ENCODE results near the gene NUTM1.

Gene NUTM1

GRCh38 chr15:34367101-34368081, 24.3 kb downstream of the NUTM1 start, which contains the start of gene LPCAT4 (continued):
- TF ChIP-seq ZNF624 (tag by site-specific recombination; IDR thresholded peaks at IDR 0.05) (no peak), ZFHX2 (tag by site-specific recombination; conservative IDR thresholded peaks at IDR 0.05) (peak; percentile 60), GLIS1 (tag by site-specific recombination; IDR thresholded peaks at IDR 0.05) (no peak; the same call in 1 of the 2 replicates), ZBTB1 (tag by site-specific recombination; IDR thresholded peaks at IDR 0.05) (no peak), KLF1 (tag by site-specific recombination; IDR thresholded peaks at IDR 0.05) (peak; percentile 62), ZNF776 (tag by site-specific recombination; IDR thresholded peaks at IDR 0.05; ENCODE audit: borderline replicate concordance) (no peak), ZNF24 (tag by site-specific recombination; IDR thresholded peaks at IDR 0.05) (peak; percentile 32; the same call in 1 of the 2 replicates), HIC1 (tag by site-specific recombination; IDR thresholded peaks at IDR 0.05) (peak; percentile 19; the same call in 1 of the 2 replicates), ZNF549 (tag by site-specific recombination; IDR thresholded peaks at IDR 0.05) (no peak), ZBTB21 (tag by site-specific recombination; IDR thresholded peaks at IDR 0.05) (no peak), PRDM2 (tag by site-specific recombination; IDR thresholded peaks at IDR 0.05; ENCODE audit: borderline replicate concordance) (no peak), SP3 (tag by site-specific recombination; IDR thresholded peaks at IDR 0.05) (peak; percentile 70), ZBTB26 (tag by site-specific recombination; optimal IDR thresholded peaks at IDR 0.05) (peak; percentile 72)
- TF ChIP-seq, protein P1, sequence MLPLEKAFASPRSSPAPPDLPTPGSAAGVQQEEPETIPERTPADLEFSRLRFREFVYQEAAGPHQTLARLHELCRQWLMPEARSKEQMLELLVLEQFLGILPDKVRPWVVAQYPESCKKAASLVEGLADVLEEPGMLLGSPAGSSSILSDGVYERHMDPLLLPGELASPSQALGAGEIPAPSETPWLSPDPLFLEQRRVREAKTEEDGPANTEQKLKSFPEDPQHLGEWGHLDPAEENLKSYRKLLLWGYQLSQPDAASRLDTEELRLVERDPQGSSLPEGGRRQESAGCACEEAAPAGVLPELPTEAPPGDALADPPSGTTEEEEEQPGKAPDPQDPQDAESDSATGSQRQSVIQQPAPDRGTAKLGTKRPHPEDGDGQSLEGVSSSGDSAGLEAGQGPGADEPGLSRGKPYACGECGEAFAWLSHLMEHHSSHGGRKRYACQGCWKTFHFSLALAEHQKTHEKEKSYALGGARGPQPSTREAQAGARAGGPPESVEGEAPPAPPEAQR (tag by site-specific recombination; IDR thresholded peaks at IDR 0.05) = no peak
- TF ChIP-seq, protein P2, sequence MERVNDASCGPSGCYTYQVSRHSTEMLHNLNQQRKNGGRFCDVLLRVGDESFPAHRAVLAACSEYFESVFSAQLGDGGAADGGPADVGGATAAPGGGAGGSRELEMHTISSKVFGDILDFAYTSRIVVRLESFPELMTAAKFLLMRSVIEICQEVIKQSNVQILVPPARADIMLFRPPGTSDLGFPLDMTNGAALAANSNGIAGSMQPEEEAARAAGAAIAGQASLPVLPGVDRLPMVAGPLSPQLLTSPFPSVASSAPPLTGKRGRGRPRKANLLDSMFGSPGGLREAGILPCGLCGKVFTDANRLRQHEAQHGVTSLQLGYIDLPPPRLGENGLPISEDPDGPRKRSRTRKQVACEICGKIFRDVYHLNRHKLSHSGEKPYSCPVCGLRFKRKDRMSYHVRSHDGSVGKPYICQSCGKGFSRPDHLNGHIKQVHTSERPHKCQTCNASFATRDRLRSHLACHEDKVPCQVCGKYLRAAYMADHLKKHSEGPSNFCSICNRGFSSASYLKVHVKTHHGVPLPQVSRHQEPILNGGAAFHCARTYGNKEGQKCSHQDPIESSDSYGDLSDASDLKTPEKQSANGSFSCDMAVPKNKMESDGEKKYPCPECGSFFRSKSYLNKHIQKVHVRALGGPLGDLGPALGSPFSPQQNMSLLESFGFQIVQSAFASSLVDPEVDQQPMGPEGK (tag by site-specific recombination; IDR thresholded peaks at IDR 0.05) = peak; percentile 52
- TF ChIP-seq, protein P3, sequence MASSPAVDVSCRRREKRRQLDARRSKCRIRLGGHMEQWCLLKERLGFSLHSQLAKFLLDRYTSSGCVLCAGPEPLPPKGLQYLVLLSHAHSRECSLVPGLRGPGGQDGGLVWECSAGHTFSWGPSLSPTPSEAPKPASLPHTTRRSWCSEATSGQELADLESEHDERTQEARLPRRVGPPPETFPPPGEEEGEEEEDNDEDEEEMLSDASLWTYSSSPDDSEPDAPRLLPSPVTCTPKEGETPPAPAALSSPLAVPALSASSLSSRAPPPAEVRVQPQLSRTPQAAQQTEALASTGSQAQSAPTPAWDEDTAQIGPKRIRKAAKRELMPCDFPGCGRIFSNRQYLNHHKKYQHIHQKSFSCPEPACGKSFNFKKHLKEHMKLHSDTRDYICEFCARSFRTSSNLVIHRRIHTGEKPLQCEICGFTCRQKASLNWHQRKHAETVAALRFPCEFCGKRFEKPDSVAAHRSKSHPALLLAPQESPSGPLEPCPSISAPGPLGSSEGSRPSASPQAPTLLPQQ (tag by site-specific recombination; IDR thresholded peaks at IDR 0.05) = peak; percentile 82
- TF ChIP-seq, protein P4, sequence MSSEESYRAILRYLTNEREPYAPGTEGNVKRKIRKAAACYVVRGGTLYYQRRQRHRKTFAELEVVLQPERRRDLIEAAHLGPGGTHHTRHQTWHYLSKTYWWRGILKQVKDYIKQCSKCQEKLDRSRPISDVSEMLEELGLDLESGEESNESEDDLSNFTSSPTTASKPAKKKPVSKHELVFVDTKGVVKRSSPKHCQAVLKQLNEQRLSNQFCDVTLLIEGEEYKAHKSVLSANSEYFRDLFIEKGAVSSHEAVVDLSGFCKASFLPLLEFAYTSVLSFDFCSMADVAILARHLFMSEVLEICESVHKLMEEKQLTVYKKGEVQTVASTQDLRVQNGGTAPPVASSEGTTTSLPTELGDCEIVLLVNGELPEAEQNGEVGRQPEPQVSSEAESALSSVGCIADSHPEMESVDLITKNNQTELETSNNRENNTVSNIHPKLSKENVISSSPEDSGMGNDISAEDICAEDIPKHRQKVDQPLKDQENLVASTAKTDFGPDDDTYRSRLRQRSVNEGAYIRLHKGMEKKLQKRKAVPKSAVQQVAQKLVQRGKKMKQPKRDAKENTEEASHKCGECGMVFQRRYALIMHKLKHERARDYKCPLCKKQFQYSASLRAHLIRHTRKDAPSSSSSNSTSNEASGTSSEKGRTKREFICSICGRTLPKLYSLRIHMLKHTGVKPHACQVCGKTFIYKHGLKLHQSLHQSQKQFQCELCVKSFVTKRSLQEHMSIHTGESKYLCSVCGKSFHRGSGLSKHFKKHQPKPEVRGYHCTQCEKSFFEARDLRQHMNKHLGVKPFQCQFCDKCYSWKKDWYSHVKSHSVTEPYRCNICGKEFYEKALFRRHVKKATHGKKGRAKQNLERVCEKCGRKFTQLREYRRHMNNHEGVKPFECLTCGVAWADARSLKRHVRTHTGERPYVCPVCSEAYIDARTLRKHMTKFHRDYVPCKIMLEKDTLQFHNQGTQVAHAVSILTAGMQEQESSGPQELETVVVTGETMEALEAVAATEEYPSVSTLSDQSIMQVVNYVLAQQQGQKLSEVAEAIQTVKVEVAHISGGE (tag by site-specific recombination; conservative IDR thresholded peaks at IDR 0.05; ENCODE audit: low read depth) = peak; percentile 68
